Activated T-cell treated with anti-CD3 and anti-CD28 coated beads for 1 hour (primary cell): Measurements from ENCODE around the gene SORBS1.

Experiments
- DNase-seq: peaks from one replicate; pipeline ENCODE4 v3.0.0-alpha.2; 2020; ENCODE audit warnings: low read depth

Gene SORBS1

DNA sequence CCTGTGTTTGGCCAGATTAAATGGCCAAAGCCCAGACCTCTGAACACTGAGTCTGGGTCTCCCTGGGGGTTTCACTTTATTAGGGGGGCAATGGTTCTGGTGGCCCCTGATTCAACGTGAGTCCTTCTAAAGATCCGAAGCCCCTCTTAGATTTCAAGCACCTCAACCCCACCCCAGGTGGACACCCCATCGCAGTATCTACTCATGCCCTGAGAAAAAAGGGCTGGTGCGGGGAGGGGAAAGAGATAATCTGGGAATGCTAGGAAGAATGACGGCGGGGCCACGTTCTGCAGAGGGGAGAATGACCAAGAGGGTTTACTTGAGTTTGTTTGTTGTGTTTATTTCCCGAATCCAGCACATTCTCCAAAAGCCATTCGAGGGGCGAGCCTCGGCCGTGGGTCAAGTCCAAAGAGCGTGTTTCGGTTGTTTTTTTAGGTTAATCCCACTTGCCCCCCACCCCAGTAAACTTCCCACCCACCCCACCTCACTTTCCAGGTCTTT lies 271.2 kb downstream of the SORBS1 start:
- no peak for DNase-seq

DNA sequence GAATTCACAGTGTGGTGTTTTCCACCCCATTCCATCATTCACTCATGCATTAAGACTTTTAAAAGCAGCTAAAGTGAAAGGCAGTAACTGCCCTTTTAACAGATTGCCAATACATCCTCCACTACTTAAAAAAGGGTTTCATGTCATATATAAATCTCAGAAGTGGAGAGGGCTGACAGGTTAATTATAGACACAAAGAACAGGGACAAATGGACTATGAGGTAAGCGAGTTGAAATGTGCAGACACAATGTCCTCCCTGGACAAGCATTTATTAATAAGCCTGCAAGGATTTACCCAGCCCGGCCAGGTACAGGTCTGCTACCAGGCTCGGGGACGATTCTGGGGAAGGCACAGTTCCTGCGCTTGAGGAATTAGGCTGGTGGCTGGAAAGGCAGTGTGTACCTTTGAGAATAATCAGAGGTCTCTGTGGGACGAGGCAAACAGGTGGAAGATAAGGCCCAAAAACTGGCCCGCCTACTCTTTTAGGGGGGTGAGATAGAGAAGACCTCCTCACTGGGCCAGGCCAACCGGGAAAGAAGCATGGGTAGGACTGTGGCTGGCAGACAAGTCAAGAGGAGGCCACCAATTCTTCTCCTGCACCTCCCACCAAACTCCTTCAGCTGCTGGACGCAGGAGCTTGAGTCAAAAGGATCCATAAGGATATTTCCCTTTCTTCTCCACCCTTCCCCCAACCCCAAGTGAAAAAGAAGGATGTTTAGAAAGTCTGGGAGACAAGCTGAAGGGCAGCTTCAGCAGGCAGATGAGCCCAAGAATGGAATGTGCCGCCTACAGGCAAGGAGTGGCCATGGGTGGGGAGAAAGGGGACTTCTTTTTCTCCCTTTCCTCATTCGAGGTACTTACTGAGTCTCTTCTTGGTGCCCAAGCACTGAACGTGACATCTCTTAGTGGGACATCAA lies 271.9 kb downstream of the SORBS1 start:
- DNase-seq, result no peak

DNA sequence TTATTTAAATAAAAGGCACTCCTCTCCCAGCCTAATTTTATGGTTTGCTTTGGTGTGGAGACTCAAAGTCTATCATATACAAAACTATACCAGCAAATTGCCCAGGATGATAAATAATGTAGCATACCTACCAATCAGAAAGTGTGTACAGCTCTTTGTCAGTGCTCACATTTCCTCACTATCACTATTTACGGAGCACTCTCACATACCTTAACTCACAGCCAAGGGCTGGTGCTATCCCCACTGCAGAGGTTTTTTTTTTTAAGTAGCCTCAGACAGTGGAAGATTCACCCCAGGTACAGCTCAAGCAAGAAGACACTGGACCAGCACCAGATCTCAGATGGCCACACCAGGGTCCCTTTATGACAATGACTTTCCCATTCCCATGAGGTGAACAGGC lies 272.9 kb downstream of the SORBS1 start:
- DNase-seq, result no peak

DNA sequence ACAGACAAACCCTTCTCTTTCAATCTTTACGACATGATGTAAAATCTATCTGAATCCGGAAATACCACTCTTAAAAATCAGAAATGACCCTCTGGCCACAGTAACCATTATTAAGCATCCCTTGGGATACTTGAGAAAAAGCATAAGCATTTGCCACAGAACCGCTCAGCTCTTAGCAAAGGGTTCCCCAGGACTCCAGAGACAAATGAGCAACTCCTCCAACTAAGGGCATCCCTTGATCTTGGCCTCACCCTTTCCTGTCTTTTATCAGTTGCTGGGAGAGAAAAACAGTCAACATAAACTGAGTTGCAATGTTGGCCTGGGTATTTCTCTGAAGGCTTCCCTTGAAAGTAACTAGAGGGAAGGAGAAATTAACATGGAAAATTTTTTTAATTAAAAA lies 273.9 kb downstream of the SORBS1 start:
- no peak for DNase-seq

DNA sequence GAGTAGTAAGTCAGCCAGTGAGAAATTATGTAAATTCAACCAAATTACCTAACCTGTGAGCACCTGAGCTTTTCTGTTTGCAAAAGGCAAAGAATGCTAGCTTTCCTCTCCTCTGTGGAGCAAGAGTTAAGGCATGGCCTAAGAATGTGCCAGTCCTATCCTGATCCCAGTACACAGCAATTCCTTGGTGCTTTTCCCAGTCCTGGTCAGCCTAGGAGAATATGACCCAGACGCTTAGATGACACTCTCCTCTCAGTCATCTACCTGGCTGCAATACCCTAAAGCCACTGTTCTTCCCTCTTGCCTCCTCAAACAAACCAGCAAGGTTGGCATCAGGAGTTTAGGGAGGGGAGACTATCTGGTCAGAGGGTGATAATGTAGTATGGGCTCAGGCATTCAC lies 274.5 kb downstream of the SORBS1 start:
- DNase-seq, result no peak

DNA sequence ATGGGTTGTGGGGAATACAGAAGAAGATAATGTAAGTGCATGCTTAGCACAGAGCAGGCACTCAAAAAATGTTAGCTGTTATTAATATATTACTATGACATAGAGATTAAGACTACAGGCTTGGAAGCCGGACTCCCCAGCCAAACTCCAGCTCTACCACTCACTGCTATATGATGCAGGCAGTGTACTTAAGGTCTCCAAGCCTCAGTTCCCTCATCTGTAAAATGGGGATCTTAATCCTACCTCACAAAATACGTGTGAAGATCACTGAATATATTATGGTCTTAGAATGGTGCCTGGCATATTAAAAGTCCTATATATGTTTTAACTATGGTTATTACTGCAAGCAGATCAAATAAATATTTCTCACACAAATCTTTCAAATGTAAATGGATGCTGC lies 275.6 kb downstream of the SORBS1 start:
- no peak for DNase-seq

DNA sequence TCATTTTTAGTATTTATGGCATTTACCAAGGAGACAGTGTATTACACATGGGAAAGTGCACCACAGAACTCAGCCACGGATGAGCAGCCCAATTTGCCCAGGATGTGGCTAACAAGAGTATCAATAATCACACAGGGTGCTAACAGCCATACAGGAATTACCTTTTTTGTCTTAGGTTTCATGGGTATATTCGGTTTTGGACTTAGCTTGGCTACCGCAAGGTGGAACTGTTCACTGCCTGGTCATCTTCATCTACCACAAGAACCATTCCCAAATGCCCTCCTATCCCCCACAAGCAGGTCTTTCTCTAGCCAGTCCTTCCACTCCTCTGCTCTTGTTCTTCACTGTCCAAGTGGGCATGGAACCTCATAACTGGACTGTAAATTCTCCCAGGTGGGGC lies 276.4 kb downstream of the SORBS1 start:
- no peak for DNase-seq

DNA sequence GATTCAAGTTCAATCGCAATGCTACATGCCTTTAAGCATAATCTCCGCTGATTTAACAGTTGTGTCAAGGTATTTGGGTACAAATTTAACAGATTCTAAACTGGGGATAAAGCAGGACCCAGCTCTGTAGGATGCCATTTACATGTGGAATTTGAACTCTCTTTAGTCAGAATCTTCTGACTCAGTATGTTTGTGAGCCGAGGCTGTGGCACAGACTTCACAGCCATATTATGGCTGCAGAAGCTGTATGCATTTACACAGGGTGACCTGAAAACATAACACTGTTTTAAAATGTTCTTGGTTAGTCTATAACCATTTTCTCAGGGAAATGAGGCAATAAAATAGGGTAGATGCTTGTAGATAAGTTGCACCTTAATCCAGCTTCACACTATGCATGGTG lies 279.1 kb downstream of the SORBS1 start:
- no peak for DNase-seq

DNA sequence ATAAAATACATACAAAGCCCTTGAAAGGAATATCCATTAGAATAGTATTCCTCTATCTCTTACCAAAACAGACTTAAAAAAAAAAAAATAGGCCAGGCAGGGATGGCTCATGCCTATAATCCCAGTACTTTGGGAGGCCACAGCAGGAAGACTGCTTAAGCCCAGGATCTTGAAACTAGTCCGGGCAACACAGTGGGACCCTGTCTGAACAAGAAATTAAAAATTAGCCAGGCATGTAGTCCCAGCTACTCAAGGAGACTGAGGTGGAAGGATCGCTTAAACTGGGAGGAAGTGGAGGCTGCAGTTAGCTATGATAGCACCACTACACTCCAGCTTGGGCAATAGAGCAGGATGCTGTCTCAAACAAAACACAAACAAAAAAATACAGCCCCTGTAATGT lies 280.0 kb downstream of the SORBS1 start:
- no peak for DNase-seq

DNA sequence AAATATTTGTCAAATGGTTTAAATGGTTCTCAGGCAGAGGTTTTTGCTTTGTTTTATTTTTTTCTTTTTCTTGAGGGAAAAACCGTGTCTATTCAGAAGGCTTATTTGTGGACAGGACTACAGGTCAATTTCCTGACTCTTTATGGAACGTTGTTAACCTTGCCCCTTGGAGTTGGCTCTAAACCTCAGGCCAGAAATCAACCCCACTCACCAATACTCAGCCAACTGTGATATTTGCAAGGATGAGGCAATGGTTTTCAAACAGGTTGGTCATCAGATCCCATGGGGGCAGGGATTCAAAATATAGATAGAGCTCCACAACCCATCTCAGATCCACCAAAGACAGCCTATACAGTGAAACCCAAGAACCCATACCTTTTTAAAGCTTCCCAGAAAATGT lies 280.5 kb downstream of the SORBS1 start:
- DNase-seq, result no peak

DNA sequence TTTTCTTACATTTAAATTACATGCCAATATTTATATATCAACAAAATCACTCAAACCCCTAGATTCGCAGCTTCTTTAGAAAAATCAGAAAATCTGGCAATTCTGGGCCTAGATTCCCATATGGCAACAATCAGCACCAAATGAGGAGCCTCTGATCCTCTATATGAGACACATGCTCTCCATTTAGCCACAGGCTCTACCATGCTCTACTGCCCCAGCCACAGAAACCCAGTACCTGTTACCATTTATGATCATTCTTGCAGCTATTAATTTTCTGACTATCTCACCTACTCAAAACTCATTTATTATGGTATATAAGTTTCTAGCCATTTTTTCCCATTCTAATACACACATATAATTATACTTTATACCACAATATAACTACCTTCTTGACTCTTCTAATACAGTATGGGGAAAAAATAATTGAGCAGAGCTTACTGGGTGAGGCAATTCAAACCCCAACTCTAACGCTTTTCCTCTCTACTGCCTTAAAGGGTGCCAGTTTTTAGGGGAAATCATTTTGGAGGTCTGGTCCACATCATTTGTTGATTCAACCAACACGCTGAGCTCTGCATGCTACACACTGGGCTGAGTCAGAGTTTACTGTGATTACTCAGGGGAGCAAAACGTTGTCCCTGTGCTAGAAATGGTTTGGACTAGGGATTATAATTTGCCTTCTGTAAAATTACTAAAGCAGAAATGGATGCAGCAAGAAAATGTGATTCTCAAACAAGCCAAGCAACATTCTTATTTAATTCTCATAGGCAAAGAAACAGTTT lies 281.9 kb downstream of the SORBS1 start:
- no peak for DNase-seq

DNA sequence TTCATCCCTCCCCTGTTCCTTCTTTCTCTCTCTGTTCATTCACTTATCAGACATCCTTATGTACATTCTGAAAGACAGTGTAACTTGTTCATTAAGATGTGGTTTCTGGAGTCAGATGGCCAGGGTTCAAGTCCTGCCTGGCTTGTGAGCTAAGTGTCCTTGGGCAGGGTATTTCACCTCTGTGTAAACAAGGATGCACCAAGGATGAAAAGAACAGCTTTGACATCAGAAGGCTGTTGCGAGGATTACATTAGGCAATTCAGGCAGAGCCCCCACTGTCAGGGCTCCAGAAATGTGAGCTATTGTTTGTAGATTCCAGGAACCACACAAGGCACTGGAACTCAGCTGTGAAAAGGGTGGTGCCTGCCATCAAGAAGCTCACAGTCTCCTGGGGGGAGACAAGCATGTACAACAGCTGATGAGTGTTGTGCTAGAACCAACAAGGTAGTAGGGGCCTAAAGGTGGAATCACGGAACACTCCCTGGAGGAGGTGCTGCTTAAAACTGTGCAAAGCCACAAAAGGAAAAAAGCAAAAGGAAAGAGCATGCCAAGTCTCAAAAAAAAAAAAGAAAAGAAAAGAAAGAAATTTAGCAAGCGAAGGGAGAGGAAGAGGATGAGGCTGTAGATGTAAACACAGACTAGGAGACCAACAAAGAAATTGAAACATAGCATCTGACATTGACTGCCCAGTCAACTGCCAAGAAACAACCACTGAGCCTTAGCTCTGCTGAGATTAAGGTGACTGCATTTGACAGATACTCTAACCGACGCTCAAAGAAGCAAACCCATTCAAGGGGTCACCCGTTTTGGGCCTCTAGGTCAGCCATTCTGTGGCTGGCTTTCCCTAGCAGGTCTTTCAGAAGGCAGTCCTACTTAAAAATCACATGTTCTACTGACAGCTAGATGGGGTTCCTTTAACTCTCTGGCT lies 282.8 kb downstream of the SORBS1 start:
- DNase-seq, result no peak

DNA sequence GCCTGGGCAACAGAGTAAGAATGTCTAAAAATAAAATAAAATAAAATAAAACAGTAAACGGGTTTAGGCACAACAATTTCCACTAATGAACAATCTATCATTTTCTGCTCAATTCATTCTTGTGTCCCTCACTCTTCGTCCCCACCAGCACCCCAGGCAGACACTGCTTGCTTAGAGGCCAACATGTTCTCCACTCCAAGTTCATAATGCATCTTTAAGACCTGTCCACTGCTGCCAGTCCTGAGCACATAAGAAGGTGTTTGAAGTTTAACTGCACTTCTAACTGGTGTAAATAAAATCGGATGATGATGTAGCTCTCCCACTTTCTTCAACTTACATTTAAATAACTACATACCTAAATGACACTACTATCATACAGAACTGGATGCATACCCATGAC lies 283.6 kb downstream of the SORBS1 start:
- no peak for DNase-seq

DNA sequence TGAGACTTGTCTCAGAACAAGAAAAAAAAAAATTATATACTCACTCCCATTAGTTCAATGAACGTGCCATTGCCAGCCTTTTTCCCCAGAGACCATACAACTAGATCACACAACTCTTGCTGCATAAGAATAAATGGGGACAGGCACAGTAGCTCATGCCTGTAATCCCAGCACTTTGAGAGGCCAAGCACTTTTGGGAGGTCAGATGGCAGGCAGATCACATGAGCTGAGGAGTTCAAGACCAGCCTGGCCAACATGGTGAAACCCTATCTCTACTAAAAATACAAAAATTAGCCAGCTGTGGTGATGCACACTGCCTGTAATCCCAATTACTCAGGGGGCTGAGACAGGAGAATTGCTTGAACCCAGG lies 284.0 kb downstream of the SORBS1 start:
- DNase-seq, result no peak

DNA sequence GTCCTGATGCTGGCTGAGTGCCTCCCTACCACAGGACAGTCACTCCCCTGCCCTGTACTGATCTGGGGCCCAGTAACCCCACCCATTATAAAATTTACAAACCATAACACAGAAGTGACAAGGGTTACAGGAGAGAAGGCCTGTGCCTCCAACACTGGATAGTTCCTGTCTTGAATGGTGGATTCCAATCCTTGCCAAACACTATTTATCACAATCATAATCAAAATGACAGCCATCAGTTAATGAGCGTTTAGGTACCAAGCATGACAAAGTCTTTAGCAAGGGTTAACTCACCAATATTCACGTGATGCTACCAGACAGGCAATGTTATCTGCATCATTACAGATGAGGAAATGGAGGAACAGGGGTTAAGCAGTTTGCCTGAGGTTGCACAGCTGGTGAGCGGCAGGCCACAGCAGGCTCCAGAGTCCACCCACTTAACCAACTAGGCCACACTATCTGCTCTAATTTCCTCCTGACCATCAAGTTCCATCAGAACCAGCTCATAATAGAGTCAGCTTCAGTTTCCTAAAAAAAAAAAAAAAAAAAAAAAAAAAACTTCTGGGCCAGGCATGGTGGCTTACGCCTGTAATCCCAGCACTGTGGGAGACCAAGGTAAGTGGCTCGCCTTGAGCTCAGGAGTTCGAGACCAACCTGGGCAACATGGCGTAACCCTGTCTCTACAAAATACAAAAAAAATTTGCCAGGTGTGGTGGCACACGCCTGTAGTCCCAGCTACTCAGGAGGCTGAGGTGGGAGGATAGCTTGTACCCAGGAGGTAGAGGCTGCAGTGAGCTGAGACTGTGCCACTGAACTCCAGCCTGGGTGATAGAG lies 284.6 kb downstream of the SORBS1 start:
- DNase-seq, result no peak

DNA sequence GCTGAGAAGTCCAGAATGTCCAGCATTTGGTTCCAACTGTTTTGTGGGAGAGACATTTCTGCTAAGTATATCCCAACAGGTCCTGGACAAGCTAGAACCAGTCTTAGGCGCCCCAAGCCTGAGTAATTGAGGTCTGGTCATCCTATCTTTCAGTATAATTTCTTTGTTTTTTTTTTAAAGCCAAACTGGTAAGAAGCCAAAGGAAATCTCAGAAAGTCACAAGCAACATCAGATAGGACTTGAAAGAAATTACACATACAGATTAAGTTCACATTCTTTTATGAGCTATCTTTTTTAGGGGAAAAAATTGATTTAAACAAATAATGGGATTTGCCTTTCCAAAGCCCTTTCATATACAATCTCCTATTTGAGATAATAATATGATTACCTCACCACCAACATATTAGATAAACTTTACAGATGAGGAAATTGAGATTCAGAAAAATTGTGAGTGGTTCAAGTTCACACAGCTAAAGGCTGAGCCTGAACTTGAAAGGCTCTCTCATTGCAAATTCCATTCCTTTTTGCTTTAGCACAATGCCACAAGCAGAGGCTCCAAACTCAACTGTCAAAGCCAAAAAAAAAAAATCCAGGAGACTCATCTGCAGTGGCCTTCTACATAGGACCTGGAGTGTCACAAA lies 285.3 kb downstream of the SORBS1 start:
- no peak for DNase-seq

DNA sequence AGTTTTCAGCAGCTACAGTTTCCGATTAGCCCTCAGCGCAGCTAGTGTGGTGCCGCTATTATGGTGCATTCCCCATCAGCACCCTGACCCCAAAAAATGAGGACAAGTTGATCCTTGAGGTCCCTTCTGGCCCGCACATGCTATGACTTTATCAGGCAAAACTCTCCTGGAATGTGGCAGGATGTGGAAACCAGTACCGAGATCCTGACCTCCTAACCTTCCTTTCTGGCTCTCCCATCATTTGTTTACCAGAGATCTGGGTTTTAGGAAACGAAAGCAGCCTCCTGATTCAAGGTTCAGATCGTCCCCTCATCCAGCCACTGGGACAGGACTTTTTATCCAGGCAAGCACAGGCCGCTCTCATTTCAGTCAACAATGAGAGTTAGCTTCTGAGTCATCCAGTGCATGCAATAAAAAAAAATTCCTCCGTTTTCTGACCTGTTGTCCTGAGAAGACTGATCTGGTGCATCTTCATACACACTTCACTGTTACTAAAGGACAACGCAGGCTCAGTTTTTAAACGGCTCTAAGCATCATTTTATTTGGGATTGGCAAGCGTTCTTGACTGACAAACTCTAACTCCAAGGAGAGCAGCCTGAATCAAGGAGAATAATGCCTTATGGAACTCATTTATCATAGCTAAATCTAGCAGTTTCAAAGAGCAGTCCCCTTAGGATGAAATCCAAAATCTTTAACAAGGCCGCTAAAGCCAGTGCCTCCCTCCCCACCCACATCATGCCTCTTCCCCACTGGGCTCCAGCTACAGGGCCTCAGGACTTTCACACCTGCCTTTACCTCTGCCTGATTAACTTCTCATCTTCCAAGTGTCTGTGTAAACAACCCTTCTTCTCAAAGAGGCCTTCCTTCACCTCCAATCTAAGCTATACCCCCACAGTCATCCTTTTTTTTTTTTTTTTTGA lies 287.5 kb downstream of the SORBS1 start:
- DNase-seq, result no peak

DNA sequence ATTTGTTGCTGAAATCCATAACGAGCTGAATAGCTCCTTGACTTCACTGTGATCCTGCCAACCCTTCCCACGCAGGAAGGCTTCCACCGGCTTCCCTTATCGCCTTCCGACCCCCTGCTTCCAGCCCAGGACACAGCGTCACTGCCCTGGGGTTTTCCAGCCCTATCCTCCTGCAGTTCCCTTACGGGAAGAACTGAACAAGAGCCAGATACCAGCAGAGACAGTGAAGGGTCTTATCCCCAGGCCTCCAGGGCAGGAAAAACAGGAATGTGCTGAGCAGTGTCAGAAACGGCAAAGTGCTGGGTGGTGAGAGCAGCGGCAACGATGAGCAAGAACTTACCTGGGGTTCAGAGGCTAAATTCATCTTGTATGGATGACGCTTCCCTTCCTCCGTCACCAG lies 292.7 kb downstream of the SORBS1 start:
- no peak for DNase-seq

DNA sequence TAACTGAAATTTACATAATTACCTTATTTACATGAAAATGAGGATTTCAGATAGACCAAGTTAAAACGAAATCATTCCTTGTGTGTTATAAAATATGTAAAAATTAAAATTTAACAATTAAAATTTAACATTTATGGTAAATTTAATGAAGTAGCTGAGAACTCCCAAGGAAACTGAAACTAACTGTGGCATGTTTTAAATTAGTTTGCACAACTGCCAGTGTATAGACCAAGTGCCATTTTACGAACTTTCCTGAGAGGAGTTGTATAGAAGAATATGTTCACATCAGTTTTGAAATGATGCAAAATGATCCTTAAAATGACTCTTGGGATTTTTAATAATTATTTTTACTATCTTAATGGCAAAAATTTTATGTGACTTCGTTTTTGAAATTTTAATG lies 293.9 kb downstream of the SORBS1 start:
- DNase-seq, result no peak

DNA sequence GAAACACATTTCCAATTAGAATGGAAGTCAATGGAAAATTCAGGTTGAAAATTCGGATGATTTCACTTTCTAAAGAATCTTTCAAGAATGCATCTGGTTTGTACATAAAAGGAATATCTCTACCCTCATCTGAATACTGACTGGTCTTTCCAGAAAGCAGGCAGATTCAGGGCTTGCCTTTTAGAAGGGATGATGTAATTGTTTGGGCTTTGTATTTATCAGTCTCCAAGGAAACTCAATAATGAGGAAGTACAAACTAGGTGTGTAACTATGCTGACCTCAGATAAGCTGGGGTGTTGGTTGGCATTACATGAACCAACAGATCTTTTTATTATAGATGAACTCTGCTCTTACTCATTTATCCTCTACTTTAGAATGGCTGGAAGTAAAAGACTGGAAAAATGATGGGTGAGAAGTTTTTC lies 294.5 kb downstream of the SORBS1 start:
- DNase-seq, result no peak
